Measurements from ENCODE around the gene ARL6IP6. TPM values are rescaled to one million over a fixed set of nuclear protein-coding genes. Genes with fewer than 3 reads are reported as not detected.
"Not testable (repeated sequence)": the region's sequence is repeated elsewhere in the genome, so short reads cannot be mapped to it uniquely, and the experiment has no call there.

Gene ARL6IP6
- polyA plus RNA-seq, 1 experiment = 7.9 TPM

GRCh38 chr2:152718909-152719645, 657 bp downstream of the ARL6IP6 start:
- ChIA-PET CTCF (no interaction called here), POLR2A (no interaction called here)
- Histone ChIP-seq H3K36me3 (ENCODE audit: control insufficient read depth, insufficient read depth, low read length) (no peaks in the 10 kb centered on the region), H3K4me3 (ENCODE audit: low read depth, low read length) (peak overlapping the region; percentile 72), H3K27me3 (ENCODE audit: control insufficient read depth, insufficient read depth, low read length) (no peaks in the 10 kb centered on the region)
- TF ChIP-seq CTCF (IDR thresholded peaks at IDR 0.05; ENCODE audit: insufficient read depth, low read depth, low read length) = no peak
- no peak for DNase-seq (ENCODE audit: low read depth)

GRCh38 chr2:152720794-152721193, 2.4 kb downstream of the ARL6IP6 start:
- no peaks in the 10 kb centered on the region for H3K27me3 ChIP-seq (ENCODE audit: control insufficient read depth, insufficient read depth, low read length)
- no peak for TF ChIP-seq CTCF (IDR thresholded peaks at IDR 0.05; ENCODE audit: insufficient read depth, low read depth, low read length)
- POLR2A ChIA-PET = no interaction called here
- no peak overlapping the region for H3K4me3 ChIP-seq (ENCODE audit: low read depth, low read length)
- no peak for DNase-seq (ENCODE audit: low read depth)
- H3K36me3 ChIP-seq (ENCODE audit: control insufficient read depth, insufficient read depth, low read length) = no peaks in the 10 kb centered on the region
- CTCF ChIA-PET = interaction anchor here (0.6 kb wide), 1 partner anchor 9 kb away, joined by 3 read pairs; no protein-coding TSS in a partner anchor

DNA sequence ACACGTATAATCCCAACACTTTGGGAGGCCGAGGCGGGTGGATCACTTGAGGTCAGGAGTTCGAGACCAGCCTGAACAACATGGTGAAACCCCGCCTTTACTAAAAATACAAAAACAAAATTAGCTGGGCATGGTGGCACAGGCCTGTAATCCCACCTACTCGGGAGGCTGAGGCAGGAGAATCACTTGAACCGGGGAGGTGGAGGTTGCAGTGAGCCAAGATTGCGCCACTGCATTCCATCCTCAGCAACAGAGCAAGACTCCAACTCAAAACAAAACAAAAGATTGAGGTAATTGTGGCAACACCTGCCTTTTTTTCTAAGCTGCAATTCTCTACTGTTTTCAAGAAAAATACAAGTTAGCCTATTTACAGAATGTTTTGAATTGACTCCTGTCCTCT, 4.2 kb downstream of the ARL6IP6 start:
- CTCF ChIA-PET; H3K36me3 ChIP-seq (ENCODE audit: control insufficient read depth, insufficient read depth, low read length); H3K4me3 ChIP-seq (ENCODE audit: low read depth, low read length); POLR2A ChIA-PET; H3K27me3 ChIP-seq (ENCODE audit: control insufficient read depth, insufficient read depth, low read length); DNase-seq (ENCODE audit: low read depth): not testable (repeated sequence)

GRCh38 chr2:152723918-152724317, 5.5 kb downstream of the ARL6IP6 start:
- Histone ChIP-seq H3K36me3 (ENCODE audit: control insufficient read depth, insufficient read depth, low read length) (no peaks in the 10 kb centered on the region), H3K27me3 (ENCODE audit: control insufficient read depth, insufficient read depth, low read length) (no peaks in the 10 kb centered on the region), H3K4me3 (ENCODE audit: low read depth, low read length) (no peak overlapping the region)
- DNase-seq (ENCODE audit: low read depth) = no peak
- POLR2A ChIA-PET = no interaction called here
- no peak for TF ChIP-seq CTCF (IDR thresholded peaks at IDR 0.05; ENCODE audit: insufficient read depth, low read depth, low read length)
- CTCF ChIA-PET = no interaction called here

DNA sequence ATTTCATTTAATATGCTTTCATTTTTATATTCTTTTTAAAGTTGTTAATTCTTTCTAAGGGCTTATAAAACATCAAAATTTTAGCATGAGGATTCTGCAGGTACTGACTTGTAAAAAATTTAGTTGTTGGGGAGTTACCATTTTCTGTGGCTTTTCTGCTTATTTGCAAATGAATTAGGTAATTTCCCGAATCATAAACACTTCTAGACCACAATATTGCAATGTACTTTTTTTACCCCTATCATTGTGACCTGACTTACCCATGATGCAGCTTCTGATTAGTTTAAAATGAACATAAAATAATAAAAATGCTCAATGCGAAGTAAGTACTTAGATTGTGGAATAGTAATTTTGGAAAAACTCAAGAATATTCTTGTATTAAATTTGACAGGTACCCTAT, 11.4 kb downstream of the ARL6IP6 start:
- no peak for TF ChIP-seq CTCF (IDR thresholded peaks at IDR 0.05; ENCODE audit: insufficient read depth, low read depth, low read length)
- Histone ChIP-seq H3K4me3 (ENCODE audit: low read depth, low read length) (no peak overlapping the region), H3K36me3 (ENCODE audit: control insufficient read depth, insufficient read depth, low read length) (no peaks in the 10 kb centered on the region), H3K27me3 (ENCODE audit: control insufficient read depth, insufficient read depth, low read length) (no peaks in the 10 kb centered on the region)
- ChIA-PET CTCF (interaction anchor here (0.7 kb wide), 1 partner anchor 9 kb away, joined by 3 read pairs; no protein-coding TSS in a partner anchor), POLR2A (interaction anchor here (0.5 kb wide), 1 partner anchor 13 kb away, joined by 10 read pairs; the partner anchor contains the start of gene PRPF40A)
- DNase-seq (ENCODE audit: low read depth) = no peak
